Stimulated activated naive CD8-positive, alpha-beta T cell treated with anti-CD3 and anti-CD28 coated beads, Interleukin-15, Interleukin-2, amounts not matched to agents 100 ng/mL and 50 ng/mL, for 24 hours (primary cell): Measurements from ENCODE around the gene HOXA11.

Experiments used
- H3K27ac Mint-ChIP-seq: one replicate; pipeline ENCODE4 v1.8.0; 2021; ENCODE audit warnings: mild to moderate bottlenecking, mixed read lengths
- H3K27me3 Mint-ChIP-seq: one replicate; pipeline ENCODE4 v1.8.0; 2021; ENCODE audit warnings: mixed read lengths
- H3K36me3 Mint-ChIP-seq: one replicate; pipeline ENCODE4 v1.8.0; 2021; ENCODE audit warnings: low read depth, mixed read lengths
- H3K4me1 Mint-ChIP-seq: one replicate; pipeline ENCODE4 v1.8.0; 2021; ENCODE audit warnings: low read depth, mixed read lengths
- H3K4me3 Mint-ChIP-seq: one replicate; pipeline ENCODE4 v1.8.0; 2021; ENCODE audit warnings: mild to moderate bottlenecking, mixed read lengths
- H3K9me3 Mint-ChIP-seq: one replicate; pipeline ENCODE4 v1.8.0; 2021; ENCODE audit warnings: mixed read lengths

HOXA11 gene

GRCh38 chr7:27185013-27185853 lies at the start of gene HOXA11:
HOXA11 (minus strand) TSS chr7:27185232; CDS start chr7:27185144, 88 bp downstream.
- Mint-ChIP-seq H3K36me3 (no peaks in the 10 kb centered on the region), H3K27ac (peak within 1 kb of the TSS; percentile 30), H3K4me3 (peak within 1 kb of the TSS; percentile 69), H3K27me3 (peaks cover 83% of the 10 kb centered on the region), H3K9me3 (no peaks in the 10 kb centered on the region), H3K4me1 (peaks cover 37% of the 10 kb centered on the region)

GRCh38 chr7:27229448-27229847 lies 44.4 kb upstream of the HOXA11 start:
- H3K4me3 Mint-ChIP-seq, result no peak overlapping the region
- H3K27ac Mint-ChIP-seq, result no peak overlapping the region
- peaks cover 57% of the 10 kb centered on the region for H3K27me3 Mint-ChIP-seq
- H3K9me3 Mint-ChIP-seq, result no peaks in the 10 kb centered on the region
- no peaks in the 10 kb centered on the region for H3K36me3 Mint-ChIP-seq
- no peaks in the 10 kb centered on the region for H3K4me1 Mint-ChIP-seq

- Mint-ChIP-seq H3K36me3 (no peaks in the 10 kb centered on the region), H3K9me3 (no peaks in the 10 kb centered on the region), H3K4me3 (no peak overlapping the region), H3K27me3 (peaks cover 73% of the 10 kb centered on the region), H3K4me1 (peaks cover 5% of the 10 kb centered on the region), H3K27ac (no peak overlapping the region)
These were observed 40.2 kb upstream of the HOXA11 start for GRCh38 chr7:27224983-27225934.

- Mint-ChIP-seq H3K9me3 (no peaks in the 10 kb centered on the region), H3K4me3 (no peak overlapping the region), H3K27me3 (peaks cover 72% of the 10 kb centered on the region), H3K36me3 (no peaks in the 10 kb centered on the region), H3K27ac (no peak overlapping the region), H3K4me1 (peaks cover 5% of the 10 kb centered on the region)
These were observed 39.0 kb upstream of the HOXA11 start for GRCh38 chr7:27223941-27224575.

- peaks cover 81% of the 10 kb centered on the region for H3K27me3 Mint-ChIP-seq
- H3K36me3 Mint-ChIP-seq, result no peaks in the 10 kb centered on the region
- H3K4me3 Mint-ChIP-seq, result no peak overlapping the region
- H3K4me1 Mint-ChIP-seq, result peaks cover 5% of the 10 kb centered on the region
- H3K9me3 Mint-ChIP-seq, result no peaks in the 10 kb centered on the region
- H3K27ac Mint-ChIP-seq, result peak overlapping the region; percentile 13
These were observed 36.3 kb upstream of the HOXA11 start for GRCh38 chr7:27221201-27221797.

- Mint-ChIP-seq H3K36me3 (no peaks in the 10 kb centered on the region), H3K4me1 (peaks cover 5% of the 10 kb centered on the region), H3K27me3 (peaks cover 84% of the 10 kb centered on the region), H3K27ac (no peak overlapping the region), H3K9me3 (no peaks in the 10 kb centered on the region), H3K4me3 (no peak overlapping the region)
These were observed 35.5 kb upstream of the HOXA11 start for GRCh38 chr7:27220440-27220955.

GRCh38 chr7:27219821-27220220 lies 34.8 kb upstream of the HOXA11 start:
- H3K27me3 Mint-ChIP-seq, result peaks cover 86% of the 10 kb centered on the region
- no peak overlapping the region for H3K27ac Mint-ChIP-seq
- H3K4me1 Mint-ChIP-seq, result peaks cover 5% of the 10 kb centered on the region
- H3K4me3 Mint-ChIP-seq, result no peak overlapping the region
- H3K9me3 Mint-ChIP-seq, result no peaks in the 10 kb centered on the region
- H3K36me3 Mint-ChIP-seq, result no peaks in the 10 kb centered on the region

GRCh38 chr7:27217951-27218350 lies 32.9 kb upstream of the HOXA11 start:
- H3K4me3 Mint-ChIP-seq, result no peak overlapping the region
- H3K27ac Mint-ChIP-seq, result no peak overlapping the region
- no peaks in the 10 kb centered on the region for H3K9me3 Mint-ChIP-seq
- no peaks in the 10 kb centered on the region for H3K36me3 Mint-ChIP-seq
- peaks cover 5% of the 10 kb centered on the region for H3K4me1 Mint-ChIP-seq
- H3K27me3 Mint-ChIP-seq, result peaks cover 88% of the 10 kb centered on the region

GRCh38 chr7:27215356-27215755 lies 30.3 kb upstream of the HOXA11 start:
- Mint-ChIP-seq H3K27me3 (peaks cover 89% of the 10 kb centered on the region), H3K9me3 (no peaks in the 10 kb centered on the region), H3K4me3 (no peak overlapping the region), H3K4me1 (peaks cover 4% of the 10 kb centered on the region), H3K36me3 (no peaks in the 10 kb centered on the region), H3K27ac (no peak overlapping the region)

- Mint-ChIP-seq H3K27me3 (peaks cover 91% of the 10 kb centered on the region), H3K4me3 (no peak overlapping the region), H3K4me1 (peaks cover 6% of the 10 kb centered on the region), H3K9me3 (no peaks in the 10 kb centered on the region), H3K36me3 (no peaks in the 10 kb centered on the region), H3K27ac (no peak overlapping the region)
These were observed 29.4 kb upstream of the HOXA11 start for GRCh38 chr7:27214239-27214950.

- no peak overlapping the region for H3K27ac Mint-ChIP-seq
These were observed 28.6 kb upstream of the HOXA11 start for GRCh38 chr7:27213433-27214238.

GRCh38 chr7:27212497-27213432 lies 27.7 kb upstream of the HOXA11 start:
- Mint-ChIP-seq H3K4me3 (no peak overlapping the region), H3K4me1 (peaks cover 6% of the 10 kb centered on the region), H3K9me3 (no peaks in the 10 kb centered on the region), H3K36me3 (no peaks in the 10 kb centered on the region), H3K27ac (no peak overlapping the region), H3K27me3 (peaks cover 94% of the 10 kb centered on the region)

More at GRCh38 chr7:27213433-27214238, 28.6 kb upstream of the HOXA11 start:
- Mint-ChIP-seq H3K36me3 (no peaks in the 10 kb centered on the region), H3K27me3 (peaks cover 93% of the 10 kb centered on the region), H3K4me1 (peaks cover 6% of the 10 kb centered on the region), H3K4me3 (no peak overlapping the region), H3K9me3 (no peaks in the 10 kb centered on the region)
